ENCODE measurements around the gene PALLD. TPM values are rescaled to one million over a fixed set of nuclear protein-coding genes. Genes with fewer than 3 reads are reported as not detected.

PALLD gene
- total and polyA plus RNA-seq, 2 of the 13 experiments (the other 11 are each of a cell fraction or from before 2014, with no cell fraction given) = 0.50 to 1.5 TPM

GRCh38 chr4:168507178-168507815 lies 10.4 kb downstream of the PALLD start (continued):
- no peak for TF ChIP-seq TCF7 (IDR thresholded peaks at IDR 0.05; ENCODE audit: low read depth)
- no peak for TF ChIP-seq FOSL2 (CRISPR knock-in tag; IDR thresholded peaks at IDR 0.05)
- no peak for TF ChIP-seq MXD4 (CRISPR knock-in tag; IDR thresholded peaks at IDR 0.05)

GRCh38 chr4:168508683-168509082 lies 11.8 kb downstream of the PALLD start:
- no peaks in the 10 kb centered on the region; a peak in 1 of 5 replicates for H3K27me3 ChIP-seq (ENCODE audit: control insufficient read depth in 1 of 2, insufficient read depth in 2 of 2, low read length in 2 of 2)
- WGBS (ENCODE audit: low lambda C conversion rate) = 0% methylated on average over 3 of the region's 3 CpGs
- H2AFZ ChIP-seq (ENCODE audit: low read length) = no peak overlapping the region
- FAIRE-seq (no peak), ATAC-seq (no peak), DNase-seq (ENCODE audit: low spot score) (no peak)
- TF ChIP-seq ZNF230 (CRISPR knock-in tag; IDR thresholded peaks at IDR 0.05) (no peak), ELF4 (CRISPR knock-in tag; IDR thresholded peaks at IDR 0.05; ENCODE audit: borderline replicate concordance) (no peak), ZNF335 (CRISPR knock-in tag; IDR thresholded peaks at IDR 0.05) (no peak), HMGXB3 (CRISPR knock-in tag; IDR thresholded peaks at IDR 0.05; ENCODE audit: borderline replicate concordance) (no peak), ZNF572 (CRISPR knock-in tag; IDR thresholded peaks at IDR 0.05) (no peak), SSRP1 (CRISPR knock-in tag; IDR thresholded peaks at IDR 0.05) (no peak), MZF1 (CRISPR knock-in tag; IDR thresholded peaks at IDR 0.05; ENCODE audit: borderline replicate concordance) (no peak), TOE1 (CRISPR knock-in tag; IDR thresholded peaks at IDR 0.05) (no peak), RARG (CRISPR knock-in tag; IDR thresholded peaks at IDR 0.05; ENCODE audit: low read depth) (no peak)
- TF ChIP-seq, protein P1, sequence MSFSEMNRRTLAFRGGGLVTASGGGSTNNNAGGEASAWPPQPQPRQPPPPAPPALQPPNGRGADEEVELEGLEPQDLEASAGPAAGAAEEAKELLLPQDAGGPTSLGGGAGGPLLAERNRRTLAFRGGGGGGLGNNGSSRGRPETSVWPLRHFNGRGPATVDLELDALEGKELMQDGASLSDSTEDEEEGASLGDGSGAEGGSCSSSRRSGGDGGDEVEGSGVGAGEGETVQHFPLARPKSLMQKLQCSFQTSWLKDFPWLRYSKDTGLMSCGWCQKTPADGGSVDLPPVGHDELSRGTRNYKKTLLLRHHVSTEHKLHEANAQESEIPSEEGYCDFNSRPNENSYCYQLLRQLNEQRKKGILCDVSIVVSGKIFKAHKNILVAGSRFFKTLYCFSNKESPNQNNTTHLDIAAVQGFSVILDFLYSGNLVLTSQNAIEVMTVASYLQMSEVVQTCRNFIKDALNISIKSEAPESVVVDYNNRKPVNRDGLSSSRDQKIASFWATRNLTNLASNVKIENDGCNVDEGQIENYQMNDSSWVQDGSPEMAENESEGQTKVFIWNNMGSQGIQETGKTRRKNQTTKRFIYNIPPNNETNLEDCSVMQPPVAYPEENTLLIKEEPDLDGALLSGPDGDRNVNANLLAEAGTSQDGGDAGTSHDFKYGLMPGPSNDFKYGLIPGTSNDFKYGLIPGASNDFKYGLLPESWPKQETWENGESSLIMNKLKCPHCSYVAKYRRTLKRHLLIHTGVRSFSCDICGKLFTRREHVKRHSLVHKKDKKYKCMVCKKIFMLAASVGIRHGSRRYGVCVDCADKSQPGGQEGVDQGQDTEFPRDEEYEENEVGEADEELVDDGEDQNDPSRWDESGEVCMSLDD (CRISPR knock-in tag; IDR thresholded peaks at IDR 0.05; ENCODE audit: borderline replicate concordance) = no peak
- TF ChIP-seq, protein P2, sequence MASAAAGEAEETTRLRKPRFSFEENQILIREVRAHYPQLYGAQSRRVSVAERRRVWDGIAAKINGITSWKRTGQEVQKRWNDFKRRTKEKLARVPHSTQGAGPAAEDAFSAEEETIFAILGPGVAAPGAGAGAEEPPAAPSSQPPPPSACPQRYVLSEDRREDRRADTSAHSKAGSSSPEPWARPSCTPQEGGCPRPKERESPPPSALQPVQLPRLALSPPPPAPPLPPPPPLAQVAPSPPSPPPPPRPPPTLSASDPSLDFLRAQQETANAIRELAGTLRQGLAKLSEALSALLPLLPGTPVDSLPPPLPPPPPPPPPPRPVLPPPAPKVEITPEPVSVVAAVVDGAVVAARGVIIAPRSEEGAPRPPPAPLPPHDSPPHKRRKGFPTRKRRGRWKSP (CRISPR knock-in tag; IDR thresholded peaks at IDR 0.05) = no peak
- no peak overlapping the region for H3K4me3 ChIP-seq (replicated peaks in 1 of 3; ENCODE audit: insufficient read depth in 1 of 3, low read depth in 2 of 3, low read length in 3 of 3)
- intact Hi-C loops (cut with micrococcal nuclease; ENCODE audit: unreplicated experiment) = no loop called here
- no peaks in the 10 kb centered on the region for H3K36me3 ChIP-seq (replicated peaks in 1 of 2; ENCODE audit: control insufficient read depth in 1 of 2, insufficient read depth in 2 of 2, low read length in 2 of 2)
- ChIA-PET POLR2A (no interaction called here), CTCF (ENCODE audit: low intra/inter-chr PET ratio, low total read pairs) (no interaction called here)
- H3K9me3 ChIP-seq (ENCODE audit: low read length) = no peaks in the 10 kb centered on the region
- in situ Hi-C loops (cut with HindIII; ENCODE audit: extremely low pct_ligation_motif_present, low pct_unique_long_range_greater_than_20kb) = no loop called here
- H3K9ac ChIP-seq (ENCODE audit: insufficient read depth, low read depth, low read length) = no peak overlapping the region
- H4K20me1 ChIP-seq (ENCODE audit: insufficient read depth, low read length) = no peaks in the 10 kb centered on the region
- H3K4me2 ChIP-seq (ENCODE audit: low read depth, low read length) = no peak overlapping the region
- no TSS peak for BruUV-seq (replicated peaks)
- H3K79me2 ChIP-seq (ENCODE audit: insufficient read depth, low read length) = no peaks in the 10 kb centered on the region
- H3K4me1 ChIP-seq (ENCODE audit: insufficient read depth, low read length) = no peaks in the 10 kb centered on the region
- no peak overlapping the region for H3K27ac ChIP-seq (ENCODE audit: extremely low read length, insufficient read depth, low read length)
